HCT116 (cell line): ENCODE results near the gene KRT13. TPM values are rescaled to one million over a fixed set of nuclear protein-coding genes. Genes with fewer than 3 reads are reported as not detected.

Experiments used
- ATAC-seq: fragments of 200-7000 bp; cut with Tn5 transposase; 2 replicates; pipeline ENCODE4 v1.9.1; 2020; ENCODE audit warnings: mild to moderate bottlenecking, moderate library complexity
- BruUV-seq: library from RNA; stranded (reverse); fragments of 400-500 nt; replicated peaks from 2 replicates; lab custom pipeline; 2021; lab: Mats Ljungman, UMichigan
- CTCF ChIA-PET: fragments of 300-600 bp; sonication (Branson Sonifier 250); formaldehyde crosslinking; loops from one replicate; lab custom pipeline; 2021; ENCODE audit warnings: antibody characterized with exemption; lab: Charles Lee
- POLR2A ChIA-PET: fragments of 300-600, 350-600 bp; sonication (Branson Sonifier 250); formaldehyde crosslinking; loops from one replicate; lab custom pipeline; 2021; ENCODE audit warnings: antibody characterized with exemption; lab: Charles Lee
- RAD21 ChIA-PET, 2 experiments: fragments of 300-600 bp; sonication (Branson Sonifier 250); formaldehyde crosslinking; loops; one replicate each; lab custom pipeline; 2023; ENCODE audit warnings: low total read pairs in 2 of 2; ENCODE audit not compliant: uncharacterized antibody in 2 of 2, unreplicated experiment in 2 of 2, low non-redundant PET in 1 of 2; lab: Charles Lee
- DNase-seq: peaks from one replicate; pipeline ENCODE4 v3.0.0-alpha.2; 2010; ENCODE audit warnings: low read depth, low spot score
- H2AFZ ChIP-seq: fragments of 200-600 bp; shearing (Covaris generic), sonication (generic); 2 replicates; pipeline ENCODE4 v1.6.1; 2017; ENCODE audit warnings: low read depth, mixed run types, mixed read lengths, antibody characterized with exemption, low read length; ENCODE audit not compliant: poor library complexity, severe bottlenecking
- H3K27ac ChIP-seq: 2 replicates; pipeline ENCODE4 v1.5.1; 2012; ENCODE audit warnings: low read depth, low read length
- H3K27me3 ChIP-seq: fragments of 200-600 bp; sonication (generic); 2 replicates; pipeline ENCODE4 v1.6.1; 2016; ENCODE audit warnings: mixed run types, low read length, mixed read lengths; ENCODE audit not compliant: insufficient read depth
- H3K36me3 ChIP-seq, 2 experiments: fragments of 200-500 bp in 1 of 2; fragments of 200-600 bp in 1 of 2; sonication (Bioruptor generic) in 1 of 2; sonication (generic) in 1 of 2; 2 replicates each; pipeline versions ENCODE4 v1.5.1 to v1.6.1; 2014 to 2016; ENCODE audit warnings: low read length in 2 of 2, inconsistent platforms in 1 of 2, mixed read lengths in 1 of 2, mixed run types in 1 of 2; ENCODE audit not compliant: insufficient read depth in 2 of 2, control insufficient read depth in 1 of 2
- H3K4me1 ChIP-seq, 2 experiments: fragments of 200-600 bp in 1 of 2; sonication (generic) in 1 of 2; 2 replicates each; pipeline versions ENCODE4 v1.5.1 to v1.6.1; 2012 to 2017; ENCODE audit warnings: low read length in 2 of 2, inconsistent platforms in 1 of 2, mild to moderate bottlenecking in 1 of 2, mixed read lengths in 1 of 2, mixed run types in 1 of 2, moderate library complexity in 1 of 2; ENCODE audit not compliant: insufficient read depth in 2 of 2, control insufficient read depth in 1 of 2
- H3K4me2 ChIP-seq: fragments of 200-600 bp; sonication (generic); 2 replicates; pipeline ENCODE4 v1.6.1; 2017; ENCODE audit warnings: mixed run types, low read length, mixed read lengths
- H3K4me3 ChIP-seq, 2 experiments: fragments of 200-600 bp in 1 of 2; sonication (generic) in 1 of 2; replicated peaks in 1 of 2; 2 replicates each; pipeline ENCODE4 v1.5.1; 2011 to 2016; ENCODE audit warnings: low read length in 2 of 2, control low read depth in 1 of 2, low read depth in 1 of 2, mild to moderate bottlenecking in 1 of 2, mixed read lengths in 1 of 2, mixed run types in 1 of 2
- H3K79me2 ChIP-seq: fragments of 200-600 bp; sonication (generic); 2 replicates; pipeline ENCODE4 v1.6.1; 2017; ENCODE audit warnings: mild to moderate bottlenecking, mixed run types, low read length, moderate library complexity, mixed read lengths; ENCODE audit not compliant: insufficient read depth
- H3K9ac ChIP-seq: fragments of 200-600 bp; sonication (generic); 2 replicates; pipeline ENCODE4 v1.6.1; 2016; ENCODE audit warnings: low read length, mixed read lengths
- H3K9me2 ChIP-seq: fragments of 200-600 bp; sonication (generic), shearing (Covaris generic); 2 replicates; pipeline ENCODE4 v1.6.1; 2017; ENCODE audit warnings: mixed run types, mild to moderate bottlenecking, moderate library complexity; ENCODE audit not compliant: insufficient read depth
- H3K9me3 ChIP-seq, 2 experiments: fragments of 200-500 bp in 1 of 2; fragments of 200-600 bp in 1 of 2; sonication (Bioruptor generic) in 1 of 2; sonication (generic) in 1 of 2; 2 replicates each; pipeline ENCODE4 v1.6.1; 2014 to 2017; ENCODE audit warnings: low read length in 2 of 2, mixed read lengths in 2 of 2, inconsistent platforms in 1 of 2, low read depth in 1 of 2, mild to moderate bottlenecking in 1 of 2, mixed run types in 1 of 2, moderate library complexity in 1 of 2; ENCODE audit not compliant: control insufficient read depth in 1 of 2, insufficient read depth in 1 of 2
- H4K20me1 ChIP-seq: fragments of 200-600 bp; sonication (generic), shearing (Covaris generic); 2 replicates; pipeline ENCODE4 v1.6.1; 2017; ENCODE audit warnings: mixed run types, mild to moderate bottlenecking, moderate library complexity; ENCODE audit not compliant: insufficient read depth
- CEBPB ChIP-seq: IDR thresholded peaks from 2 replicates; pipeline ENCODE4 v1.6.1; 2012; ENCODE audit warnings: low read depth
- EGR1 ChIP-seq: IDR thresholded peaks from 2 replicates; pipeline ENCODE4 v1.6.1; 2012; ENCODE audit warnings: low read depth
- EZH2 ChIP-seq: fragments of 200-600 bp; sonication (generic); IDR thresholded peaks from 2 replicates; pipeline ENCODE4 v1.6.1; 2017; ENCODE audit warnings: antibody characterized with exemption, mixed run types
- EZH2phosphoT487 ChIP-seq: fragments of 200-600 bp; IDR thresholded peaks from 2 replicates; pipeline ENCODE4 v1.6.1; 2018; ENCODE audit warnings: antibody characterized with exemption, borderline replicate concordance
- FOSL1 ChIP-seq: IDR thresholded peaks from 2 replicates; pipeline ENCODE4 v1.6.1; 2012; ENCODE audit warnings: low read depth
- POLR2A ChIP-seq: IDR thresholded peaks from 2 replicates; pipeline ENCODE4 v1.7.0; 2011; ENCODE audit warnings: borderline replicate concordance; ENCODE audit not compliant: insufficient read depth, insufficient read length; ENCODE audit errors: extremely low read depth
- POLR2AphosphoS5 ChIP-seq: IDR thresholded peaks from 2 replicates; pipeline ENCODE4 v1.6.1; 2011; ENCODE audit warnings: mild to moderate bottlenecking, low read depth, low read length, moderate library complexity
- RAD21 ChIP-seq: IDR thresholded peaks from 2 replicates; pipeline ENCODE4 v1.6.1; 2012; ENCODE audit warnings: low read depth, mild to moderate bottlenecking
- SIN3A ChIP-seq: IDR thresholded peaks from 2 replicates; pipeline ENCODE4 v1.6.1; 2012; ENCODE audit warnings: low read depth
- SRF ChIP-seq: IDR thresholded peaks from 2 replicates; pipeline ENCODE4 v1.6.1; 2012; ENCODE audit warnings: low read depth
- YY1 ChIP-seq: IDR thresholded peaks from 2 replicates; pipeline ENCODE4 v1.6.1; 2011; ENCODE audit warnings: low read length, low read depth, moderate library complexity, mild to moderate bottlenecking; ENCODE audit not compliant: insufficient replicate concordance; ENCODE audit errors: extremely low read depth
- ZFX ChIP-seq: fragments of 450-650 bp; IDR thresholded peaks from 2 replicates; pipeline ENCODE4 v1.6.1; 2017
- ZNF274 ChIP-seq: fragments of 200-500 bp; sonication (Bioruptor generic); IDR thresholded peaks from 2 replicates; pipeline ENCODE4 v1.6.1; 2014; ENCODE audit warnings: mild to moderate bottlenecking, low read depth, low read length, inconsistent platforms
- intact Hi-C: fragments of 100-400 bp; cut with micrococcal nuclease; formaldehyde crosslinking; loops from 2 replicates; pipeline ENCODE4 v1.10.0; 2022
- total RNA-seq: library from RNA; stranded (reverse); gene quantifications from one replicate; pipeline ENCODE4 v1.2.1, GENCODE V29; 2021; ENCODE audit not compliant: unreplicated experiment
- TF ChIP-seq, protein P1 (sequence below), 3 experiments: fragments of 200-600 bp in 1 of 3; sonication (generic) in 1 of 3; IDR thresholded peaks in 2 of 3; conservative IDR thresholded peaks in 1 of 3; 2 replicates each; pipeline ENCODE4 v1.5.1; 2012 to 2017; ENCODE audit warnings: low read depth in 2 of 3, low read length in 2 of 3, antibody characterized with exemption in 1 of 3, borderline replicate concordance in 1 of 3, control low read depth in 1 of 3, mild to moderate bottlenecking in 1 of 3, mixed read lengths in 1 of 3, mixed run types in 1 of 3, moderate library complexity in 1 of 3; ENCODE audit not compliant: insufficient read depth in 1 of 3
- TF ChIP-seq, protein P2 (sequence below): IDR thresholded peaks from 2 replicates; pipeline ENCODE4 v1.6.1; 2012
- TF ChIP-seq, protein P3 (sequence below): IDR thresholded peaks from 2 replicates; pipeline ENCODE4 v1.6.1; 2012
- TF ChIP-seq, protein P4 (sequence below): IDR thresholded peaks from 2 replicates; pipeline ENCODE4 v1.6.1; 2012; ENCODE audit warnings: low read depth

The KRT13 gene
- total RNA-seq, 1 experiment from 2014 or later: 3.7 TPM

DNA sequence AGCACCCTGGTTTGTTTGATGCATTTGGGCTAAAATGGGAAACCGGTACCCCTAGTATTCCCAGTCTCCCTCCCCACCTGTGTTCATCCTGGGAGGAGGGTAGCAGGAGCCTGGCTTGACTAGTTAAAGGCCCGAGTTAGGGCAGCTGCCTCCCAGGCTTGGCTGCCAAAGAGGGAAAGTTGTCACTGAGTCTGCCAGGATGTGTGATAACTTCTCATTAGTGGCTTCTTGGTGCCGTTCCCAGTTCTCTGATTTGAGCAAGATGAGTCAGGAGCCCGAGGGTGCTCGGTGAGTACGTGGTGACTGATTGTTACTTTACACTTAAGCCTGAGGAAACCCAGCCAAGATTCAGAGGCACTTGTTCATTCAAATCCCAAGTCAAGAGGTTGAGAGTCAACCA, 40.7 kb downstream of the KRT13 start (continued):
- peak; percentile 39 for TF ChIP-seq YY1

DNA sequence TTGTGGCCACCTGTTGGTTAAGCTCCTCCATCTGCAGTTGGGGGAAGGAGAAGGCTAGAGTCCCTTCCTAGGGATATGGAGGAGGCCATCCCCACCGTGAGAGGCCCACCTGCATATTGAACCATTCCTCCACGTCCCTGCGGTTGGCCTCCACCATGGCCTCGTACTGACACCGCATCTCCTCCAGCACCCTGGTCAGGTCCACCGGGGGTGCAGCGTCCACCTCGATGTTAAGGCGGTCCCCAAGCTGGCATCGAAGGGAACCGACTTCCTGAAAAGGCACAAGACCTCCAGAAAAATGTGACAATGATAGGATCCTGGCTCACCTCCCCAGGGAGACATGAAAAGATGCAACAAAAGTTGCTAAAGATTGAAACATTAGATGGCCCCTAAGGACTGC, 41.2 kb downstream of the KRT13 start:
- Histone ChIP-seq H3K27ac (peak overlapping the region; percentile 55; the same call in 1 of the 2 replicates), H3K4me1 (peaks cover 15 to 26% of the 10 kb centered on the region in 2 experiments)
- POLR2A ChIA-PET: no interaction called here
- TF ChIP-seq, protein P1, sequence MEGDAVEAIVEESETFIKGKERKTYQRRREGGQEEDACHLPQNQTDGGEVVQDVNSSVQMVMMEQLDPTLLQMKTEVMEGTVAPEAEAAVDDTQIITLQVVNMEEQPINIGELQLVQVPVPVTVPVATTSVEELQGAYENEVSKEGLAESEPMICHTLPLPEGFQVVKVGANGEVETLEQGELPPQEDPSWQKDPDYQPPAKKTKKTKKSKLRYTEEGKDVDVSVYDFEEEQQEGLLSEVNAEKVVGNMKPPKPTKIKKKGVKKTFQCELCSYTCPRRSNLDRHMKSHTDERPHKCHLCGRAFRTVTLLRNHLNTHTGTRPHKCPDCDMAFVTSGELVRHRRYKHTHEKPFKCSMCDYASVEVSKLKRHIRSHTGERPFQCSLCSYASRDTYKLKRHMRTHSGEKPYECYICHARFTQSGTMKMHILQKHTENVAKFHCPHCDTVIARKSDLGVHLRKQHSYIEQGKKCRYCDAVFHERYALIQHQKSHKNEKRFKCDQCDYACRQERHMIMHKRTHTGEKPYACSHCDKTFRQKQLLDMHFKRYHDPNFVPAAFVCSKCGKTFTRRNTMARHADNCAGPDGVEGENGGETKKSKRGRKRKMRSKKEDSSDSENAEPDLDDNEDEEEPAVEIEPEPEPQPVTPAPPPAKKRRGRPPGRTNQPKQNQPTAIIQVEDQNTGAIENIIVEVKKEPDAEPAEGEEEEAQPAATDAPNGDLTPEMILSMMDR (IDR thresholded peaks at IDR 0.05 in 2 of 3, conservative IDR thresholded peaks at IDR 0.05 in 1 of 3; ENCODE audit: borderline replicate concordance in 1 of 3, insufficient read depth in 1 of 3, low read depth in 2 of 3, low read length in 2 of 3): no peak
- TF ChIP-seq EGR1 (no peak), CEBPB (no peak), ZNF274 (no peak), POLR2AphosphoS5 (no peak), SIN3A (no peak), ZFX (no peak), EZH2phosphoT487 (no peak), SRF (no peak), RAD21 (no peak), FOSL1 (no peak), POLR2A (no peak), EZH2 (no peak)
- TF ChIP-seq, protein P2, sequence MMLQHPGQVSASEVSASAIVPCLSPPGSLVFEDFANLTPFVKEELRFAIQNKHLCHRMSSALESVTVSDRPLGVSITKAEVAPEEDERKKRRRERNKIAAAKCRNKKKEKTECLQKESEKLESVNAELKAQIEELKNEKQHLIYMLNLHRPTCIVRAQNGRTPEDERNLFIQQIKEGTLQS: no peak
- TF ChIP-seq, protein P3, sequence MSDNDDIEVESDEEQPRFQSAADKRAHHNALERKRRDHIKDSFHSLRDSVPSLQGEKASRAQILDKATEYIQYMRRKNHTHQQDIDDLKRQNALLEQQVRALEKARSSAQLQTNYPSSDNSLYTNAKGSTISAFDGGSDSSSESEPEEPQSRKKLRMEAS: no peak
- TF ChIP-seq, protein P4, sequence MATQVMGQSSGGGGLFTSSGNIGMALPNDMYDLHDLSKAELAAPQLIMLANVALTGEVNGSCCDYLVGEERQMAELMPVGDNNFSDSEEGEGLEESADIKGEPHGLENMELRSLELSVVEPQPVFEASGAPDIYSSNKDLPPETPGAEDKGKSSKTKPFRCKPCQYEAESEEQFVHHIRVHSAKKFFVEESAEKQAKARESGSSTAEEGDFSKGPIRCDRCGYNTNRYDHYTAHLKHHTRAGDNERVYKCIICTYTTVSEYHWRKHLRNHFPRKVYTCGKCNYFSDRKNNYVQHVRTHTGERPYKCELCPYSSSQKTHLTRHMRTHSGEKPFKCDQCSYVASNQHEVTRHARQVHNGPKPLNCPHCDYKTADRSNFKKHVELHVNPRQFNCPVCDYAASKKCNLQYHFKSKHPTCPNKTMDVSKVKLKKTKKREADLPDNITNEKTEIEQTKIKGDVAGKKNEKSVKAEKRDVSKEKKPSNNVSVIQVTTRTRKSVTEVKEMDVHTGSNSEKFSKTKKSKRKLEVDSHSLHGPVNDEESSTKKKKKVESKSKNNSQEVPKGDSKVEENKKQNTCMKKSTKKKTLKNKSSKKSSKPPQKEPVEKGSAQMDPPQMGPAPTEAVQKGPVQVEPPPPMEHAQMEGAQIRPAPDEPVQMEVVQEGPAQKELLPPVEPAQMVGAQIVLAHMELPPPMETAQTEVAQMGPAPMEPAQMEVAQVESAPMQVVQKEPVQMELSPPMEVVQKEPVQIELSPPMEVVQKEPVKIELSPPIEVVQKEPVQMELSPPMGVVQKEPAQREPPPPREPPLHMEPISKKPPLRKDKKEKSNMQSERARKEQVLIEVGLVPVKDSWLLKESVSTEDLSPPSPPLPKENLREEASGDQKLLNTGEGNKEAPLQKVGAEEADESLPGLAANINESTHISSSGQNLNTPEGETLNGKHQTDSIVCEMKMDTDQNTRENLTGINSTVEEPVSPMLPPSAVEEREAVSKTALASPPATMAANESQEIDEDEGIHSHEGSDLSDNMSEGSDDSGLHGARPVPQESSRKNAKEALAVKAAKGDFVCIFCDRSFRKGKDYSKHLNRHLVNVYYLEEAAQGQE: no peak
- TF ChIP-seq, all 23 proteins: peak for 0
- ChIA-PET RAD21 (no interaction called here), CTCF (no interaction called here)
- H3K4me2 ChIP-seq: peak overlapping the region; percentile 70
- DNase-seq (no peak), ATAC-seq (no peak)
- H3K36me3 ChIP-seq: no peaks in the 10 kb centered on the region
- peak overlapping the region; percentile 43 for H3K9ac ChIP-seq
- no peak overlapping the region for H2AFZ ChIP-seq
- intact Hi-C loops: no loop called here
- H3K79me2 ChIP-seq: no peaks in the 10 kb centered on the region
- no peaks in the 10 kb centered on the region for H4K20me1 ChIP-seq
- H3K27me3 ChIP-seq: no peaks in the 10 kb centered on the region
- no TSS peak for BruUV-seq
- H3K9me2 ChIP-seq: no peaks in the 10 kb centered on the region
- no peak overlapping the region for H3K4me3 ChIP-seq
- H3K9me3 ChIP-seq: peaks cover 3 to 7% of the 10 kb centered on the region in 2 experiments; a peak in 1 of 4 replicates
